IPS-18a (cell line): ENCODE measurements around the gene VARS2.
A peak's percentile ranks its signal among the peaks of the same experiment; 100 is the strongest.

Source experiments
- H3K27ac ChIP-seq: one replicate; pipeline ENCODE4 v1.5.1; 2013; ENCODE audit warnings: low read length
- H3K27me3 ChIP-seq: one replicate; pipeline ENCODE4 v1.6.1; 2013; ENCODE audit warnings: mild to moderate bottlenecking, low read length; ENCODE audit not compliant: control insufficient read depth, insufficient read depth
- H3K36me3 ChIP-seq: one replicate; pipeline ENCODE4 v1.6.1; 2013; ENCODE audit warnings: low read depth, low read length; ENCODE audit not compliant: control insufficient read depth
- H3K4me1 ChIP-seq: one replicate; pipeline ENCODE4 v1.6.1; 2013; ENCODE audit warnings: low read depth, low read length; ENCODE audit not compliant: control insufficient read depth
- H3K4me3 ChIP-seq: one replicate; pipeline ENCODE4 v1.5.1; 2013; ENCODE audit warnings: low read length
- H3K9ac ChIP-seq: one replicate; pipeline ENCODE4 v1.6.1; 2013; ENCODE audit warnings: mild to moderate bottlenecking, low read length, moderate library complexity
- H3K9me3 ChIP-seq: one replicate; pipeline ENCODE4 v1.6.1; 2013; ENCODE audit warnings: low read depth, low read length; ENCODE audit not compliant: control insufficient read depth

The VARS2 gene

GRCh38 chr6:30885999-30886896 is 27.8 kb upstream of the VARS2 start:
- H3K36me3 ChIP-seq: peaks cover 30% of the 10 kb centered on the region
- H3K9me3 ChIP-seq: no peaks in the 10 kb centered on the region
- peaks cover 42% of the 10 kb centered on the region for H3K4me1 ChIP-seq
- H3K27me3 ChIP-seq: no peaks in the 10 kb centered on the region
- peak overlapping the region; percentile 74 for H3K9ac ChIP-seq
- H3K4me3 ChIP-seq: peak overlapping the region; percentile 89
- peak overlapping the region; percentile 82 for H3K27ac ChIP-seq

GRCh38 chr6:30886897-30887255 is 27.2 kb upstream of the VARS2 start:
- Histone ChIP-seq H3K4me3 (peak overlapping the region; percentile 89), H3K36me3 (peaks cover 36% of the 10 kb centered on the region), H3K27me3 (no peaks in the 10 kb centered on the region), H3K27ac (peak overlapping the region; percentile 82), H3K9ac (peak overlapping the region; percentile 74), H3K4me1 (peaks cover 36% of the 10 kb centered on the region), H3K9me3 (no peaks in the 10 kb centered on the region)

- Histone ChIP-seq H3K27me3 (no peaks in the 10 kb centered on the region), H3K9me3 (no peaks in the 10 kb centered on the region), H3K4me1 (peaks cover 25% of the 10 kb centered on the region), H3K36me3 (peaks cover 48% of the 10 kb centered on the region), H3K9ac (no peak overlapping the region), H3K4me3 (no peak overlapping the region), H3K27ac (no peak overlapping the region)
Observed at GRCh38 chr6:30887901-30888815, 25.9 kb upstream of the VARS2 start.

GRCh38 chr6:30888816-30889495 is 25.1 kb upstream of the VARS2 start:
- Histone ChIP-seq H3K9ac (no peak overlapping the region), H3K27ac (no peak overlapping the region), H3K27me3 (no peaks in the 10 kb centered on the region), H3K4me3 (no peak overlapping the region), H3K4me1 (peaks cover 20% of the 10 kb centered on the region), H3K9me3 (no peaks in the 10 kb centered on the region), H3K36me3 (peaks cover 56% of the 10 kb centered on the region)

GRCh38 chr6:30889496-30889885 is 24.5 kb upstream of the VARS2 start:
- no peaks in the 10 kb centered on the region for H3K27me3 ChIP-seq
- no peak overlapping the region for H3K4me3 ChIP-seq
- H3K36me3 ChIP-seq: peaks cover 62% of the 10 kb centered on the region
- no peak overlapping the region for H3K27ac ChIP-seq
- H3K9ac ChIP-seq: no peak overlapping the region
- H3K4me1 ChIP-seq: peaks cover 20% of the 10 kb centered on the region
- H3K9me3 ChIP-seq: no peaks in the 10 kb centered on the region

GRCh38 chr6:30889921-30890645 is 24.0 kb upstream of the VARS2 start:
- Histone ChIP-seq H3K4me1 (peaks cover 17% of the 10 kb centered on the region), H3K4me3 (no peak overlapping the region), H3K27ac (no peak overlapping the region), H3K9ac (no peak overlapping the region), H3K27me3 (no peaks in the 10 kb centered on the region), H3K36me3 (peaks cover 68% of the 10 kb centered on the region), H3K9me3 (no peaks in the 10 kb centered on the region)

GRCh38 chr6:30890646-30891449 is 23.2 kb upstream of the VARS2 start:
- Histone ChIP-seq H3K27ac (no peak overlapping the region), H3K4me3 (no peak overlapping the region), H3K9me3 (no peaks in the 10 kb centered on the region), H3K9ac (no peak overlapping the region), H3K4me1 (peaks cover 10% of the 10 kb centered on the region), H3K27me3 (no peaks in the 10 kb centered on the region), H3K36me3 (peaks cover 75% of the 10 kb centered on the region)

- no peak overlapping the region for H3K27ac ChIP-seq
- peaks cover 81% of the 10 kb centered on the region for H3K36me3 ChIP-seq
- H3K27me3 ChIP-seq: no peaks in the 10 kb centered on the region
- no peaks in the 10 kb centered on the region for H3K9me3 ChIP-seq
- H3K9ac ChIP-seq: no peak overlapping the region
- H3K4me1 ChIP-seq: peaks cover 7% of the 10 kb centered on the region
- no peak overlapping the region for H3K4me3 ChIP-seq
Observed at GRCh38 chr6:30891450-30891723, 22.7 kb upstream of the VARS2 start.

- Histone ChIP-seq H3K27me3 (no peaks in the 10 kb centered on the region), H3K9me3 (no peaks in the 10 kb centered on the region), H3K36me3 (peaks cover 86% of the 10 kb centered on the region), H3K27ac (no peak overlapping the region), H3K4me1 (peaks cover 2% of the 10 kb centered on the region), H3K9ac (no peak overlapping the region), H3K4me3 (no peak overlapping the region)
Observed at GRCh38 chr6:30891816-30892538, 22.1 kb upstream of the VARS2 start.

- Histone ChIP-seq H3K9ac (no peak overlapping the region), H3K27me3 (no peaks in the 10 kb centered on the region), H3K36me3 (peaks cover 95% of the 10 kb centered on the region)
Observed at GRCh38 chr6:30893001-30893591, 20.9 kb upstream of the VARS2 start.

More at GRCh38 chr6:30893001-30893591, 20.9 kb upstream of the VARS2 start:
- Histone ChIP-seq H3K9me3 (no peaks in the 10 kb centered on the region), H3K4me1 (no peaks in the 10 kb centered on the region), H3K4me3 (no peak overlapping the region), H3K27ac (no peak overlapping the region)
